HG03432 (cell line): Measurements from ENCODE around the gene TBC1D25.

Source experiments
- ATAC-seq: cut with Tn5 transposase; IDR thresholded peaks from one replicate; pipeline ENCODE4 v1.9.1; 2021; ENCODE audit warnings: mild to moderate bottlenecking, moderate library complexity; ENCODE audit not compliant: unreplicated experiment

The TBC1D25 gene

GRCh38 chrX:48539345-48540027 is at the start of gene TBC1D25:
TSS of gene TBC1D25 (plus strand) at chrX:48539714. CDS start at chrX:48539798, 84 bp downstream.
- peak; percentile 85 for ATAC-seq

- ATAC-seq: no peak
Observed at GRCh38 chrX:48489892-48490291, 49.6 kb upstream of the TBC1D25 start.

DNA sequence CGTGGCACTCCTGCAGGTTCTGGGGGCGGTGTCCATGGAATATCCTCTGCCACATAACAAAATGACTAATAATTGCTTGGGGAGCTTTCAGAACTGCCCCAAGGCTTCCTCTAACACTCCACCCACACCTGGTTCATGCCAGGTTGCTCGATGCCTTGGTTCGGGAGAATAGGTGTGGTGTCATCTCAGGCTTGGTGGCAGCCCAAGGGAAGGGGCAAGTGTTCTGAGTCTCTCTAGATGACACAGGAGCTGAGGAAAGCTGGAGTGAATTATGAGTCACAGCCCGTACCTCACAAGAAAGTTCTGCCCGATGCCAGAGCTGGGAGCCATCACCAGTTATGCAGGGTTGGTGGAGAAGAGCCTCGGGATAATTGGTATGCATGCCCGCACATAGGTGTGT is 48.9 kb upstream of the TBC1D25 start:
- no peak for ATAC-seq

- no peak for ATAC-seq
Observed at GRCh38 chrX:48491809-48492208, 47.7 kb upstream of the TBC1D25 start.

- ATAC-seq: no peak
Observed at GRCh38 chrX:48492293-48492910, 47.1 kb upstream of the TBC1D25 start.

- no peak for ATAC-seq
Observed at GRCh38 chrX:48493890-48494364, 45.6 kb upstream of the TBC1D25 start.

DNA sequence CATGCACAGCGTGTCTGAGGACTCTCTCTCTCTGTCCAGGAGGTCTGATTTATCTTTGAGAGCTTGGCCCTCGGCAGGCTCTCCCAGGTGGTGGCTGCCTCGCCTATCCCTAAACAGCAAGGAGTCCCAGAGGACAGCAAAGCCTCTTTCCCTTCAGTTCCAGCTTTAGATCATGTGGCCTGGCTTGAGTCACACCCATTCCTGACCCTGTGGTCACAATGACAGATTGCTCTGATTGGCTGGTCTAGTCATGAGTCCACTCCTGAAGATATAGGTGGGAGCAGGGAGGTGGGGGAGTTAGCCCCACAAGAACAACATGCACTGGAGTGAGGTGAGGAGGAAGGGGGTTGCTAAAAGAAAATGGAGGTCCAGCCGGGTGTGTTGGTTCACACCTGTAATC is 42.9 kb upstream of the TBC1D25 start:
- no peak for ATAC-seq

DNA sequence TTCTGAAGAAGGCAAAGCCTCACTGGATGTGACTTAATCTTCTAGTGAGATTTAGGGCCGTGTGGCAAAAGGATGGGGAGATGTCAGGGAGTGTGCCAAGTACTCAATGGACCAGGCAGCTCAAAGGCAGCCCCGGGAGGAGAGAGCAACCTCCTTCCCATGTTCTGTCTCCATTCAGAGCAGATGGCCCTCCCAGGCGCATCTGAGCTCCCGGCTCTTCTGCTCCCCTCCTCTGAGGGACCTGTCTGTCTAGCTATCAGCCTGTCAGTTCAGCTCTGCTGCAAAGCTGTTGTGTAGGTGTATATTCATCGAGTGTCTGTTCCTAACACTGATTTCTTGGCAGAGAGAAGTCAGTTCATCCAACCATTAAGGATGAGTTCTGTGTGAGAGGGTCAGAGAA is 41.6 kb upstream of the TBC1D25 start:
- no peak for ATAC-seq

GRCh38 chrX:48498374-48498809 is 41.1 kb upstream of the TBC1D25 start:
- ATAC-seq: no peak

- no peak for ATAC-seq
Observed at GRCh38 chrX:48504261-48504660, 35.3 kb upstream of the TBC1D25 start.

DNA sequence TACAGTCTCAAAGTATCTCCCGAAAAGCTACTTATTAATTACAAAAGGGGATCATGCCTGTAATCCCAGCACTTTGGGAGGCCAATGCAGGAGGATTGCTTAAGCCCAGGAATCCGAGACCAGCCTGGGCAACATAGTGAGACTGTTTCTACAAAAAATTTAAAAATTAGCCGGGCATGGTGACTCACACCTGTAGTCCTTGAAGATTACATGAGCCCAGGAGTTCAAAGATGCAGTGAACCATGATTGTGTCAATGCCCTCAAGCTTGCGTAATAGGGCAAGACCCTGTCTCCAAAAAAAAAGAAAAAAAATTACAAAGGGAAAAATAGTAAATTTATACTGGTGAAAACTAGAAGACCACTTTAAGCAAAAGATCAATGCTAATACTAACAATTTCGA is 34.0 kb upstream of the TBC1D25 start:
- no peak for ATAC-seq

DNA sequence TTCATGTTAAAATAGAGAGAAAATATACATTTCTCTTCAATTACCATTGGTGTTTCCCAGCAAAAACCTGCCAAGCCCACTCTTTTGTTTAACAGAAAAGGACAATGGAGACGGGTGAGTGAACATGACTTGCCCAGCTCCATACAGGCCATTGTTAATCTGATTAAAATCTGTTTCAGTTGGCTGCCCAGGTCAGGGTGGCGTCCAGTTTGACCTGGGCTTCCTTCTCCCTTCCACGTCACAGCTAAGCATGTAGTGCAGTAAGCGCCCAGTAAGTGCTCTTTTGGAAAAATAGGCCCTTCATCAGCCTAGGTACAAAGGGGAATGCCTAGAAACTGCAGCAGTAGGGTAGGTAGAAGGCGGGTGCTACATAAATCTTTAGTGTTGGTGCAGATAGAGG is 32.3 kb upstream of the TBC1D25 start:
- ATAC-seq: no peak

DNA sequence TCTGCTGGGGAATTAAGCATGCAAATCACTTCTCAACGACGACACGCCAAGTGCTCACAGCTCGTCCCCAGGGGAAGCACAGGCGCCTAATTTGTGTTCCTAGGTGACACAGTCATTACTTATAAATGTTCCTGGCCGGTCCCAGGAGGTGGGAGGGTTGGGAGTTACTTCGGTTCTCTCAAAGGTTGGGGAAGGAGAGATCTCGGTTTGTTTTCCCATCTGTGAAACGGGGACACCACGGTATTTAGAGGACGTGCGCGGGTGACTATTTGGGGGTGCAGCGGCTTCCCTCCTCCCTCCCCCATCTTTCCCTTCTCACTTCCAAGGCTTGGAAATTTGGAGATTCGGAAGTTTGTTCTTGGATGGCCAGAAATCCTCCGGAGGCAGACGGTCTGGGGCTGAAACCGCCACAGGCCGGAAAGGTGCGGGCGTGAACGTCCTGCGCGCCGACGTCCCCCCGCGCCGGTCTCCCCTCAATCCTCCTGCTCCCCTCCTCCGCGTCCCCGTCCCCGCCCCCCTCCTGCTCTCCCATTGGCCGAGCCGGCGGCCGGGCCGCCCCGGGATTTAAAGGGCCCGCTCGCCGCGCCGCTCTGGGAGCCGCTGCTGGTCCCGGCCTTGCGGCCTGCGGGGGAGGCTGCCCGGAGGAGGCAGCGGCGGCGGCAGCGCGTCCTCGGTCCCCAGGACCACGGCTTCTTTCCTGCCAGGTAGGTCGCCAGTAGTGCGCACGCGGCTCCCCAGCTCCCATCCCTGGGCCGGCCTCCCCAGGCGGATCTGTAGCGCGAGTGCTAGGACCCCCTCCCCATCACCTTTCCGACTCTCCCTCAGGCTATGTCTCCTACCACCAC is 30.9 kb upstream of the TBC1D25 start, which contains the start of gene PORCN:
Gene PORCN, plus strand, starts transcription at position 593 of the 845 bp plus-strand sequence. CDS start 829 bp downstream, outside the sequence.
- peak; percentile 92 for ATAC-seq

- ATAC-seq: no peak
Observed at GRCh38 chrX:48509245-48509590, 30.3 kb upstream of the TBC1D25 start.

DNA sequence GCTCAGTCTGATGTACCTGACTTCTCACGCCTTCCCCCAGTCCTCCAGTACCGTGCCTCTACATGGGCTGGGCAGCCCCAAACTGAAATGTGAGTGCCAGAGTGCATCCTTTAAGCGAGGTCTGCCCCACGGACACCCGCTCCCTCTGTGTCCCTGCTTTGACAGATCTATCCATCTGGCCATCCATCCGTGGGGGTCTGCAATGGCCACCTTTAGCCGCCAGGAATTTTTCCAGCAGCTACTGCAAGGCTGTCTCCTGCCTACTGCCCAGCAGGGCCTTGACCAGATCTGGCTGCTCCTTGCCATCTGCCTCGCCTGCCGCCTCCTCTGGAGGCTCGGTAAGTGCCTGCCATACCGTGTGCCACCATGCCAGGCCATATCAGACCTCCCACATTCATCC is 29.9 kb upstream of the TBC1D25 start:
- no peak for ATAC-seq

DNA sequence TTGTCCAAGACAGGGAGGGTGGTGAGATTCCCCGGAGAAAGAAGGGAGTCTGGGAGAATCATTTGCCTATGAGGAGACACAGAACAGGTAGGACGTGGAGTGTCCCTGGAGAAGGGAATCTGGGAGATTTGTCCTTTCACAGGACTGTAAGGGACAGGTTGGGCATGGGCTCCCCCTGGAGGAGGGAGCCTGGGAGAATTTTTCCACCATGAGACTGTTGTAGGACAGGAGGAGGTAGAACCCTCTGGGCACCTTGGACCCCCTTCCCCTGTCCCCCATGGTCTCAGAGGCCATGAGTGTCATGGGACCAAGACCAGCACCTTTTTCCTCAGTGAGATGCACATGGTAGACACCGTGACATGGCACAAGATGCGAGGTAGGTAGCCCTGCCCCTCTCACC is 28.0 kb upstream of the TBC1D25 start:
- no peak for ATAC-seq

- no peak for ATAC-seq
Observed at GRCh38 chrX:48512371-48512935, 27.1 kb upstream of the TBC1D25 start.

- ATAC-seq: no peak
Observed at GRCh38 chrX:48513670-48514069, 25.8 kb upstream of the TBC1D25 start.

DNA sequence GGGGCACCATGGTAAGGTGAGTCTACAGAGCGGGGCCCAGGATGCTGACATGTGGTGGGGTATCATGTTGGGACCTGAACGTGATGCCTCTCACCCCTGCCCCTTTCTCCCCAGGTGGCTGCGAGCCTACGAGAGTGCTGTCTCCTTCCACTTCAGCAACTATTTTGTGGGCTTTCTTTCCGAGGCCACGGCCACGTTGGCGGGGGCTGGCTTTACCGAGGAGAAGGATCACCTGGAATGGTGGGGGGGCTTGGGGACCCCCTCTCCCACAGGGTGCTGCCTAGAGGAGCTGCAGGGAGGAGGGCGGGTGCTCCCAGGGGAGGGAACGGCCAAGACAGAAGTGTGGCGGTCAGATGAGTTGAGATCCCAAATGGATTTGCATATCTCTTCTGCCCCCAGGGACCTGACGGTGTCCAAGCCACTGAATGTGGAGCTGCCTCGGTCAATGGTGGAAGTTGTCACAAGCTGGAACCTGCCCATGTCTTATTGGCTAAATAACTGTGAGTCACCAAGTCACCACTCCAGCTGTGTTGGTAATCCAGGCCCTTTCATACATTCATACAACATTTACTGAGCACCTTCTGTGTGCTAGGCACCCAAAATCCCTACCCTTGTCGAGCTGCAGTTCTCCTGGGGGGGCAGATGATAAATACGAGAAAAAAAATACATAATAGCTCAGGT is 25.2 kb upstream of the TBC1D25 start:
- ATAC-seq: no peak

DNA sequence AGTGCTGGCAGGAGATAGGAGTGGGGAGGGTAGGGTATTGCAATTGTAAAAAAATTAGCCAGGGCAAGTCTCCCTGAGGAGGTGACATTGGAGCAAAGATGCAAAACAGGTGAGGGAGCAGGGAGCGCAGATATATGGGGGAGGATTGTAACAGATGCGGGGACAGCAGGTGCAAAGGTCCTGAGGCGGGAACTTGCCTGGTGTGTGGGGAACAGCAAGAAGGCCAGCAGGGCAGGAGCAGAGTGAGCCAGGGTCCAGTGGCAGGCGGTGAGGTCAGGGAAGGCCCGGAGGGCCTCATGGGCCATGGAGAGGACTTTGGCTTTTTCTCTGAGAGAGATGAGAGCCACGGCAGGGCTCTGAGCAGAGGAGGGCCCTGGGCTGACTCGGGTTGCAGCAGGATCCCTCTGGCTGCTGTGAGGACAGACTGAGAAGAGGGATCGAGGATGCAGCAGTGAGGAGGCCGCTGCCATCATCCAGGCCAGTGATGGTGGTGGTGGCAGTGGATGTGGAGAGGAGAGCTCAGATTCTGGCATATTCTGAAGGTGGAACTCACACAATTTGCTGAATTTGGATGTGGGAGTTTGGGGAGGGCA is 24.6 kb upstream of the TBC1D25 start:
- ATAC-seq: no peak
